ENCODE data around the gene CDC42BPA. TPM values are rescaled to one million over a fixed set of nuclear protein-coding genes. Genes with fewer than 3 reads are reported as not detected.
"Not testable (repeated sequence)": the region's sequence is repeated elsewhere in the genome, so short reads cannot be mapped to it uniquely, and the experiment has no call there.

CDC42BPA gene
- total RNA-seq, 2 donors from 2014 or later = 26.4 to 36.6 TPM

DNA sequence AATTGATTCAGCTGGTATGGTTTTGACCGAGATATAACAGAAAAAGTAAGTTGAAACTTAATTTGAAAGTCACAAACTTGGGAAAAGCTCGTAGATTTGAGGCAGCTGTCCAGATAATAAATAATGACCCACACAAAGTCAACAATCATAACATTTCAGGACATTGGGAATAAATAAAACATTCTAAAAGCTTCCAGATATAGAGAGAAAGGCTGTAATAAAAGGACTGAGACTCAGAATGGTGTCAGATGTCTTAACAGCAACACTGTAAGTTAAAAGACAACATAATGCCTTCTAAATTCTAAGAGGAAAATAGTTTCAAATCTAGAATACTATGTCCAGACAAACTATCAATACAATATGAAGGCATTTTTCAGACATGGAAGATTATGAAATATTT lies 163.3 kb downstream of the CDC42BPA start:
- TF ChIP-seq, protein P1, sequence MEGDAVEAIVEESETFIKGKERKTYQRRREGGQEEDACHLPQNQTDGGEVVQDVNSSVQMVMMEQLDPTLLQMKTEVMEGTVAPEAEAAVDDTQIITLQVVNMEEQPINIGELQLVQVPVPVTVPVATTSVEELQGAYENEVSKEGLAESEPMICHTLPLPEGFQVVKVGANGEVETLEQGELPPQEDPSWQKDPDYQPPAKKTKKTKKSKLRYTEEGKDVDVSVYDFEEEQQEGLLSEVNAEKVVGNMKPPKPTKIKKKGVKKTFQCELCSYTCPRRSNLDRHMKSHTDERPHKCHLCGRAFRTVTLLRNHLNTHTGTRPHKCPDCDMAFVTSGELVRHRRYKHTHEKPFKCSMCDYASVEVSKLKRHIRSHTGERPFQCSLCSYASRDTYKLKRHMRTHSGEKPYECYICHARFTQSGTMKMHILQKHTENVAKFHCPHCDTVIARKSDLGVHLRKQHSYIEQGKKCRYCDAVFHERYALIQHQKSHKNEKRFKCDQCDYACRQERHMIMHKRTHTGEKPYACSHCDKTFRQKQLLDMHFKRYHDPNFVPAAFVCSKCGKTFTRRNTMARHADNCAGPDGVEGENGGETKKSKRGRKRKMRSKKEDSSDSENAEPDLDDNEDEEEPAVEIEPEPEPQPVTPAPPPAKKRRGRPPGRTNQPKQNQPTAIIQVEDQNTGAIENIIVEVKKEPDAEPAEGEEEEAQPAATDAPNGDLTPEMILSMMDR (IDR thresholded peaks at IDR 0.05) = no peak
- no peak overlapping the region for H3K9ac ChIP-seq (ENCODE audit: low read depth in 2 of 2, low read length in 2 of 2)
- intact Hi-C loops (cut with DNase I) = no loop called here
- H3K4me1 ChIP-seq = no peaks in the 10 kb centered on the region
- H3K27me3 ChIP-seq = no peaks in the 10 kb centered on the region
- no peaks in the 10 kb centered on the region for H3K9me3 ChIP-seq
- DNase-seq = no peak
- no peak overlapping the region for H3K27ac ChIP-seq
- H3K4me3 ChIP-seq = no peak overlapping the region
- no peaks in the 10 kb centered on the region for H3K36me3 ChIP-seq

DNA sequence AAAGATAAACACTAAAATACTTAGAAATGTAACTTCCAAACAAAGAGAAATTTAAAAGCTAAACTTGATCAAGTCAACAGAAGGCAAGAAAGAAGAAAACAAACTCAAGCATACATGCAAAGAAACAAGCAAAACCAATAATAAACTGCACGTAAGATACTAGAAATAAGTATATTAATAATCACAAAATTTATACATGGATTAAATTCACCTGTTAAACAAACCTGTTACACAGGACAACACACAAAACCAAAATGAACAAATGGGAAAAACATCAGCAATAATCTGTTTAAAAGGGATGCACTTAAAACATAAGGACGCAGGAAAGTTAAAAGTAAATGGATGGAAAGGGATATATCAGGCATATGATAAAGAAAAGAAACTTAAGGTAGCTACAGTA lies 165.8 kb downstream of the CDC42BPA start:
- no peak for DNase-seq
- intact Hi-C loops (cut with DNase I) = no loop called here
- Histone ChIP-seq H3K9me3 (no peaks in the 10 kb centered on the region), H3K9ac (ENCODE audit: low read depth in 2 of 2, low read length in 2 of 2) (no peak overlapping the region), H3K4me3 (no peak overlapping the region), H3K27ac (no peak overlapping the region), H3K4me1 (no peaks in the 10 kb centered on the region), H3K27me3 (no peaks in the 10 kb centered on the region), H3K36me3 (no peaks in the 10 kb centered on the region)
- TF ChIP-seq, protein P1 (IDR thresholded peaks at IDR 0.05) = no peak

DNA sequence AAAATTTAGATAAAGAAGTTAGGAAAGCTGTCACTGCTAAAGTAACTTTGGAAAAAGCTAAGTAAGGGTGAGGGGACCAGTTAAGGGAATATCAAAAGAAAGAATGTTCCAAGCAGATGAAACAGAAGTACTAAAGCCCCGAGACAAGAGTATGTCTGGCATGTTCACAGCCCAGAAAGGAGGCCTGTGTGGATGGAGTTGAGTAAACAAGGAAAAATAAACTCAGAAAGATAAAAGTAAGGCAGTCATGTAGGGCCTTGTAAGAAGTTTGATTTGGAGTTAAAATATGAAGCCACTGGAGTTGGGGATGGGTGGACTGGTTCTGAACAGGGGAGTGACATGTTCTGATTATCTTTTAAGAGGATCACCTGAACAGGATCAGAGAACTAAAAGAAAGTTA lies 177.9 kb downstream of the CDC42BPA start:
- intact Hi-C loops (cut with DNase I) = no loop called here
- H3K36me3 ChIP-seq = no peaks in the 10 kb centered on the region
- no peaks in the 10 kb centered on the region for H3K9me3 ChIP-seq
- DNase-seq = no peak
- no peak overlapping the region for H3K4me3 ChIP-seq
- TF ChIP-seq, protein P1 (IDR thresholded peaks at IDR 0.05) = no peak
- no peak overlapping the region for H3K27ac ChIP-seq
- no peaks in the 10 kb centered on the region for H3K27me3 ChIP-seq
- H3K4me1 ChIP-seq = no peaks in the 10 kb centered on the region
- H3K9ac ChIP-seq (ENCODE audit: low read depth in 2 of 2, low read length in 2 of 2) = no peak overlapping the region

DNA sequence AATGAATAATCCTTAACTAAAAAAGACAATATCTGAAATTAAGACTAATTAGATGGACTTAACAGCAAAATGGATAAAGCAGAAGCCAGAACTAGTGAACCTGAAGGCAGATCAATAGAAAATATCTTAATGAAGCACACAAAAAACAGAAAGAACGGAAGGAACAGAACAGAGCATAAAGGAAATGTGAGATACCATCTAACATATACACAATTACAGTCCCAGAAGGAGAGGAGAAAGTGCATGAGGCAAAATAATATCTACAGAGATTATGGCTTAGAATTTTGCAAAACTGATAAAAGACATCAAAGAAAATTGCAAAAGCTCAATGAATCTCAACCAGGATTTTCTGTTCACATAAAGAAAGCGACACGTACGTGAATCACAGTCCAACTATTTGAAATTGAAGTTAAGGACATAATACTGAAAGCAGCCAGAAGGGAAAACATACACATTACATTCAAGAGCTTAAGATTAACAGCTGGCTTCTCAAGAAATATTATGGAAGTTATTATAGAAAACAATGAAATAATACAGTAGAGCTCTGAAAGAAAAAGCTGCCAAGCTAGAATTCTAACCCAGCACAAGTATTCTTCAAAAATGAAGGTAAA lies 182.0 kb downstream of the CDC42BPA start:
- Histone ChIP-seq H3K4me3 (no peak overlapping the region), H3K27ac (no peak overlapping the region), H3K9ac (ENCODE audit: low read depth in 2 of 2, low read length in 2 of 2) (no peak overlapping the region), H3K36me3 (no peaks in the 10 kb centered on the region), H3K4me1 (no peaks in the 10 kb centered on the region), H3K27me3 (no peaks in the 10 kb centered on the region), H3K9me3 (no peaks in the 10 kb centered on the region)
- no peak for DNase-seq
- TF ChIP-seq, protein P1 (IDR thresholded peaks at IDR 0.05) = no peak
- intact Hi-C loops (cut with DNase I) = no loop called here

DNA sequence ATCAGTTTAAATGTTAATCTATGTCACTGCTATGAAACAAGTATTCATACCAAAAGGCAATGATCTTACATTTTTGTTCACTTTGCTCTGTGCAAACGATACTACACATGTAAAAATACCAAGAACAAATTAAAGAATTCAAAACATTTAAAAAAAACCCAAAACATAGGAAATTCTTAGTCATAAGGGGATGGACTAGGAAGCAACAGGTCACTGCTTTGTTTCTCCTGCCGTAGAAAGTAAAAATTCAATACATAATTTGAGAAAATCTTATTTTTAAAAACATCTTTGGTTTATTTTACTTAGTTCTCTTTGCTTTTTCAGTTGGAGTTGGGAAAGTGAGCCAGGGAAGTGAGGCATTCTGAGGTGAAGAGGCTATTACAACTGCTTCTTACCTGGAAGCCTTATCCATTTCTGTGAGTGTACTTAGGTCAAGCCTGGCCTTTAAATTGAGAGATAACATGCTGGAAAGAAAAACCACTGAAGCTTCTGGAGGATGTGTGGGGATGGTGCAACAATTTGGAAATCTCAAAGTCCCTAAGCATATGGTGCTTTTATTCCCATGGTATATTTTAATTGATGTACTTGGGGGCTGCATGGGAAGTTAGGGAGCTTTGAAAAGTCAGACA lies 183.5 kb downstream of the CDC42BPA start:
- H3K9me3 ChIP-seq = no peaks in the 10 kb centered on the region
- no peak overlapping the region for H3K4me3 ChIP-seq
- TF ChIP-seq, protein P1 (IDR thresholded peaks at IDR 0.05) = no peak
- no peak for DNase-seq
- no peaks in the 10 kb centered on the region for H3K4me1 ChIP-seq
- H3K27me3 ChIP-seq = no peaks in the 10 kb centered on the region
- intact Hi-C loops (cut with DNase I) = no loop called here
- H3K36me3 ChIP-seq = no peaks in the 10 kb centered on the region
- H3K9ac ChIP-seq (ENCODE audit: low read depth in 2 of 2, low read length in 2 of 2) = no peak overlapping the region
- H3K27ac ChIP-seq = no peak overlapping the region

DNA sequence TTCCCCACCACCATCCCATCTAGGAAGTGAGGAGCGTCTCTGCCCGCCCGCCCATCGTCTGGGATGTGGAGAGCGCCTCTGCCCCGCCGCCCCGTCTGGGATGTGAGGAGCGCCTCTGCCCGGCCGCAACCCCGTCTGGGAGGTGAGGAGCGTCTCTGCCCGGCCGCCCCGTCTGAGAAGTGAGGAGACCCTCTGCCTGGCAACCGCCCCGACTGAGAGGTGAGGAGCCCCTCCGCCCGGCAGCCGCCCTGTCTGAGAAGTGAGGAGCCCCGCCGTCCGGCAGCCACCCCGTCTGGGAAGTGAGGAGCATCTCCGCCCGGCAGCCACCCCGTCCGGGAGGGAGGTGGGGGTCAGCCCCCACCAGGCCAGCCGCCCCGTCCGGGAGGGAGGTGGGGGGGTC lies 185.6 kb downstream of the CDC42BPA start:
- DNase-seq; H3K9ac ChIP-seq (ENCODE audit: low read depth in 2 of 2, low read length in 2 of 2); H3K4me3 ChIP-seq; H3K36me3 ChIP-seq; H3K9me3 ChIP-seq; intact Hi-C loops (cut with DNase I); H3K27ac ChIP-seq; H3K27me3 ChIP-seq; H3K4me1 ChIP-seq: not testable (repeated sequence)

Measured in colonic mucosa (tissue), 4 donors.